ENCODE data around the gene MS4A8.
"Not testable (repeated sequence)": the region's sequence is repeated elsewhere in the genome, so short reads cannot be mapped to it uniquely, and the experiment has no call there.

The MS4A8 gene

GRCh38 chr11:60699284-60699691, at the start of gene MS4A8:
MS4A8 (plus strand) TSS chr11:60699612; CDS start chr11:60700861, 1,249 bp downstream.
- DNase-seq: no peak

GRCh38 chr11:60657888-60658287, 41.5 kb upstream of the MS4A8 start:
- no peak for DNase-seq

- no peak for DNase-seq
Observed at GRCh38 chr11:60658409-60658808, 41.0 kb upstream of the MS4A8 start.

GRCh38 chr11:60672255-60672654, 27.2 kb upstream of the MS4A8 start:
- DNase-seq: no peak

- DNase-seq: not testable (repeated sequence)
Observed at GRCh38 chr11:60678231-60678630, 21.2 kb upstream of the MS4A8 start.

- no peak for DNase-seq
Observed at GRCh38 chr11:60679879-60680278, 19.5 kb upstream of the MS4A8 start.

- no peak for DNase-seq
Observed at GRCh38 chr11:60680455-60681119, 18.8 kb upstream of the MS4A8 start.

GRCh38 chr11:60684541-60684848, 14.9 kb upstream of the MS4A8 start:
- DNase-seq: not testable (repeated sequence)

GRCh38 chr11:60691661-60692060, 7.8 kb upstream of the MS4A8 start:
- no peak for DNase-seq

GRCh38 chr11:60699936-60700335, 524 bp downstream of the MS4A8 start:
- DNase-seq: no peak

GRCh38 chr11:60700689-60701468, 1.5 kb downstream of the MS4A8 start:
- DNase-seq: no peak

- DNase-seq: no peak
Observed at GRCh38 chr11:60701469-60701818, 2.0 kb downstream of the MS4A8 start.

GRCh38 chr11:60703374-60703773, 4.0 kb downstream of the MS4A8 start:
- no peak for DNase-seq

GRCh38 chr11:60705895-60706294, 6.5 kb downstream of the MS4A8 start:
- no peak for DNase-seq

- DNase-seq: no peak
Observed at GRCh38 chr11:60706931-60707330, 7.5 kb downstream of the MS4A8 start.

- DNase-seq: no peak
Observed at GRCh38 chr11:60710482-60710881, 11.1 kb downstream of the MS4A8 start.

GRCh38 chr11:60711276-60711675, 11.9 kb downstream of the MS4A8 start:
- DNase-seq: no peak

GRCh38 chr11:60713423-60713822, 14.0 kb downstream of the MS4A8 start:
- not testable (repeated sequence) for DNase-seq

- DNase-seq: no peak
Observed at GRCh38 chr11:60717956-60718355, 18.5 kb downstream of the MS4A8 start.

GRCh38 chr11:60718524-60719316, 19.3 kb downstream of the MS4A8 start:
- DNase-seq: no peak

- no peak for DNase-seq
Observed at GRCh38 chr11:60719391-60719790, 20.0 kb downstream of the MS4A8 start.

- DNase-seq: no peak
Observed at GRCh38 chr11:60720460-60720859, 21.0 kb downstream of the MS4A8 start.

GRCh38 chr11:60724420-60724819, 25.0 kb downstream of the MS4A8 start, which contains the start of gene MS4A18:
MS4A18 (plus strand) TSS chr11:60724720.
- DNase-seq: no peak

- no peak for DNase-seq
Observed at GRCh38 chr11:60725592-60725991, 26.2 kb downstream of the MS4A8 start.

Data from activated gamma-delta T cell treated with Interleukin-2 at 50 U/mL for 16 hours (primary cell).